HepG2 (cell line): ENCODE data around the gene RRBP1. TPM values are rescaled to one million over a fixed set of nuclear protein-coding genes. Genes with fewer than 3 reads are reported as not detected.

Experiments
- ATAD3A ChIP-seq: sonication (generic); formaldehyde crosslinking; IDR thresholded peaks from 2 replicates; pipeline ENCODE4 v1.4.0; 2020; ENCODE audit warnings: missing genetic modification reagents
- DNMT3B ChIP-seq: conservative IDR thresholded peaks from 2 replicates; pipeline ENCODE4 v1.6.1; 2016; ENCODE audit warnings: missing biosample characterization, control low read depth
- ELF3 ChIP-seq: IDR thresholded peaks from 2 replicates; pipeline ENCODE4 v1.6.1; 2016; ENCODE audit warnings: missing genetic modification reagents, missing compliant biosample characterization
- GABPB1 ChIP-seq: IDR thresholded peaks from 2 replicates; pipeline ENCODE4 v1.6.1; 2016; ENCODE audit warnings: mild to moderate bottlenecking, missing genetic modification reagents, moderate library complexity, missing compliant biosample characterization
- HBP1 ChIP-seq: IDR thresholded peaks from 2 replicates; pipeline ENCODE4 v1.6.1; 2016; ENCODE audit warnings: low read depth, control low read depth
- HNF4G ChIP-seq, 2 experiments: sonication (generic) in 1 of 2; formaldehyde crosslinking in 1 of 2; IDR thresholded peaks; 2 replicates each; pipeline versions ENCODE4 v1.4.0 to v1.6.1; 2011 to 2020; ENCODE audit warnings: borderline replicate concordance in 2 of 2, low read depth in 2 of 2, mild to moderate bottlenecking in 2 of 2, low read length in 1 of 2, missing genetic modification reagents in 1 of 2, moderate library complexity in 1 of 2
- MEIS1 ChIP-seq: sonication (generic); formaldehyde crosslinking; IDR thresholded peaks from 2 replicates; pipeline ENCODE4 v1.9.0; 2021; ENCODE audit warnings: mild to moderate bottlenecking, missing genetic modification reagents, moderate library complexity, borderline replicate concordance
- MIXL1 ChIP-seq: IDR thresholded peaks from 2 replicates; pipeline ENCODE4 v1.6.1; 2016
- RXRB ChIP-seq: IDR thresholded peaks from 2 replicates; pipeline ENCODE4 v1.6.1; 2016; ENCODE audit warnings: borderline replicate concordance, missing genetic modification reagents, missing compliant biosample characterization
- SAFB2 ChIP-seq: sonication (generic); formaldehyde crosslinking; IDR thresholded peaks from 2 replicates; pipeline ENCODE4 v1.5.1; 2020; ENCODE audit warnings: missing genetic modification reagents, low read depth, mild to moderate bottlenecking, borderline replicate concordance
- SALL1 ChIP-seq: sonication (generic); formaldehyde crosslinking; IDR thresholded peaks from 2 replicates; pipeline ENCODE4 v1.8.0; 2022; ENCODE audit warnings: mild to moderate bottlenecking, missing genetic modification reagents
- SRY ChIP-seq: sonication (generic); formaldehyde crosslinking; IDR thresholded peaks from 2 replicates; pipeline ENCODE4 v1.8.0; 2022; ENCODE audit warnings: mild to moderate bottlenecking, missing genetic modification reagents
- TSC22D2 ChIP-seq: sonication (generic); formaldehyde crosslinking; IDR thresholded peaks from 2 replicates; pipeline ENCODE4 v1.5.1; 2020; ENCODE audit warnings: missing genetic modification reagents, mild to moderate bottlenecking, borderline replicate concordance
- ZBTB3 ChIP-seq: sonication (generic); formaldehyde crosslinking; IDR thresholded peaks from 2 replicates; pipeline ENCODE4 v1.4.0; 2020; ENCODE audit warnings: low read depth, mild to moderate bottlenecking, moderate library complexity, missing genetic modification reagents, borderline replicate concordance
- ZBTB49 ChIP-seq: sonication (generic); formaldehyde crosslinking; IDR thresholded peaks from 2 replicates; pipeline ENCODE4 v1.4.0; 2020; ENCODE audit warnings: missing genetic modification reagents, borderline replicate concordance
- ZNF350 ChIP-seq: sonication (generic); formaldehyde crosslinking; IDR thresholded peaks from 2 replicates; pipeline ENCODE4 v1.4.0; 2020; ENCODE audit warnings: mild to moderate bottlenecking, low read depth, missing genetic modification reagents, borderline replicate concordance
- ZNF766 ChIP-seq: sonication (generic); formaldehyde crosslinking; IDR thresholded peaks from 2 replicates; pipeline ENCODE4 v1.5.0; 2020; ENCODE audit warnings: missing genetic modification reagents, borderline replicate concordance
- ZSCAN22 ChIP-seq: sonication (generic); formaldehyde crosslinking; IDR thresholded peaks from 2 replicates; pipeline ENCODE4 v1.4.0; 2020; ENCODE audit warnings: mild to moderate bottlenecking, missing genetic modification reagents
- polyA plus RNA-seq, 8 experiments: library from polyadenylated mRNA; depleted of rRNA in 3 of 8; stranded (reverse) in 7 of 8; unstranded in 1 of 8; fragments of >200 nt; fragmentation: Illumina TruSeq in 4 of 8; extraction: Trizol in 4 of 8; gene quantifications; 2 replicates each; pipeline versions ENCODE4 v1.2.1 to v1.2.3, GENCODE V29; 2011 to 2016; ENCODE audit warnings: low read depth in 4 of 8, missing spikeins in 1 of 8, mixed read lengths in 1 of 8; ENCODE audit not compliant: insufficient read depth in 1 of 8
- total RNA-seq, 5 experiments: library from RNA; depleted of rRNA; stranded (reverse); fragments of >200 nt; fragmentation: Illumina TruSeq; extraction: Trizol; gene quantifications; 2 replicates each; pipeline ENCODE4 v1.2.3, GENCODE V29; 2016; ENCODE audit warnings: low read depth in 1 of 5
- TF ChIP-seq, protein P1 (sequence below): IDR thresholded peaks from 2 replicates; pipeline ENCODE4 v1.6.1; 2016; ENCODE audit warnings: low read depth
- TF ChIP-seq, protein P2 (sequence below): sonication (generic); formaldehyde crosslinking; IDR thresholded peaks from 2 replicates; pipeline ENCODE4 v1.5.1; 2020; ENCODE audit warnings: mild to moderate bottlenecking, missing genetic modification reagents, borderline replicate concordance

Gene RRBP1
- total and polyA plus RNA-seq, 2 of the 13 experiments (the other 11 are each of a cell fraction or from before 2014, with no cell fraction given): 150 to 222 TPM

GRCh38 chr20:17710379-17711266 is 28.6 kb upstream of the RRBP1 start (continued):
- TF ChIP-seq ZNF350 (CRISPR knock-in tag): peak; percentile 78; the same call in 1 of the 2 replicates
- TF ChIP-seq ATAD3A: no peak
- no peak; the same call in 1 of the 2 replicates for TF ChIP-seq TSC22D2
- peak; percentile 74 for TF ChIP-seq HBP1
- 0 out of 2 replicates have a peak, but pooled peaks have one; percentile 15 for TF ChIP-seq MEIS1 (CRISPR knock-in tag)
- TF ChIP-seq, protein P1, sequence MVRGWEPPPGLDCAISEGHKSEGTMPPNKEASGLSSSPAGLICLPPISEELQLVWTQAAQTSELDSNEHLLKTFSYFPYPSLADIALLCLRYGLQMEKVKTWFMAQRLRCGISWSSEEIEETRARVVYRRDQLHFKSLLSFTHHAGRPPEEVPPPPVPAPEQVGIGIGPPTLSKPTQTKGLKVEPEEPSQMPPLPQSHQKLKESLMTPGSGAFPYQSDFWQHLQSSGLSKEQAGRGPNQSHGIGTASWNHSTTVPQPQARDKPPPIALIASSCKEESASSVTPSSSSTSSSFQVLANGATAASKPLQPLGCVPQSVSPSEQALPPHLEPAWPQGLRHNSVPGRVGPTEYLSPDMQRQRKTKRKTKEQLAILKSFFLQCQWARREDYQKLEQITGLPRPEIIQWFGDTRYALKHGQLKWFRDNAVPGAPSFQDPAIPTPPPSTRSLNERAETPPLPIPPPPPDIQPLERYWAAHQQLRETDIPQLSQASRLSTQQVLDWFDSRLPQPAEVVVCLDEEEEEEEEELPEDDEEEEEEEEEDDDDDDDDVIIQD (CRISPR knock-in tag): peak; percentile 38; the same call in 1 of the 2 replicates
- 0 out of 2 replicates have a peak, but pooled peaks have one; percentile 56 for TF ChIP-seq DNMT3B (CRISPR knock-in tag)
- peak; percentile 78 for TF ChIP-seq SALL1 (CRISPR knock-in tag)
- TF ChIP-seq ZBTB49 (CRISPR knock-in tag): no peak
- no peak for TF ChIP-seq GABPB1 (CRISPR knock-in tag)
- TF ChIP-seq MIXL1 (CRISPR knock-in tag): 0 out of 2 replicates have a peak, but pooled peaks have one; percentile 46
- TF ChIP-seq HNF4G (IDR thresholded peaks at IDR 0.05; ENCODE audit: borderline replicate concordance, low read depth, low read length): peak; percentile 88
- peak; percentile 94 for TF ChIP-seq HNF4G (CRISPR knock-in tag; IDR thresholded peaks at IDR 0.05; ENCODE audit: borderline replicate concordance, low read depth)
- no peak for TF ChIP-seq SAFB2 (CRISPR knock-in tag)
- TF ChIP-seq ZBTB3 (CRISPR knock-in tag): peak; percentile 63; the same call in 1 of the 2 replicates
- peak; percentile 61 for TF ChIP-seq RXRB (CRISPR knock-in tag)
- peak; percentile 38; the same call in 1 of the 2 replicates for TF ChIP-seq SRY (CRISPR knock-in tag)
- TF ChIP-seq, protein P2, sequence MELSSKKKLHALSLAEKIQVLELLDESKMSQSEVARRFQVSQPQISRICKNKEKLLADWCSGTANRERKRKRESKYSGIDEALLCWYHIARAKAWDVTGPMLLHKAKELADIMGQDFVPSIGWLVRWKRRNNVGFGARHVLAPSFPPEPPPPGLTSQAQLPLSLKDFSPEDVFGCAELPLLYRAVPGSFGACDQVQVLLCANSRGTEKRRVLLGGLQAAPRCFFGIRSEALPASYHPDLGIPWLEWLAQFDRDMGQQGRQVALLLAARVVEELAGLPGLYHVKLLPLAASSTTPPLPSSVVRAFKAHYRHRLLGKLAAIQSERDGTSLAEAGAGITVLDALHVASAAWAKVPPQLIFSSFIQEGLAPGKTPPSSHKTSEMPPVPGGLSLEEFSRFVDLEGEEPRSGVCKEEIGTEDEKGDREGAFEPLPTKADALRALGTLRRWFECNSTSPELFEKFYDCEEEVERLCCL (CRISPR knock-in tag): 0 out of 2 replicates have a peak, but pooled peaks have one; percentile 55
- peak; percentile 83; the same call in 1 of the 2 replicates for TF ChIP-seq ZNF766
- TF ChIP-seq ZSCAN22: no peak; the same call in 1 of the 2 replicates
- peak; percentile 68 for TF ChIP-seq ELF3 (CRISPR knock-in tag)
